Fibroblast of skin of right quadriceps (primary cell): ENCODE data around the gene HYAL2.

Experiments
- DNase-seq: peaks from one replicate; pipeline ENCODE4 v3.0.0-alpha.2; 2013

HYAL2 gene, protein sequence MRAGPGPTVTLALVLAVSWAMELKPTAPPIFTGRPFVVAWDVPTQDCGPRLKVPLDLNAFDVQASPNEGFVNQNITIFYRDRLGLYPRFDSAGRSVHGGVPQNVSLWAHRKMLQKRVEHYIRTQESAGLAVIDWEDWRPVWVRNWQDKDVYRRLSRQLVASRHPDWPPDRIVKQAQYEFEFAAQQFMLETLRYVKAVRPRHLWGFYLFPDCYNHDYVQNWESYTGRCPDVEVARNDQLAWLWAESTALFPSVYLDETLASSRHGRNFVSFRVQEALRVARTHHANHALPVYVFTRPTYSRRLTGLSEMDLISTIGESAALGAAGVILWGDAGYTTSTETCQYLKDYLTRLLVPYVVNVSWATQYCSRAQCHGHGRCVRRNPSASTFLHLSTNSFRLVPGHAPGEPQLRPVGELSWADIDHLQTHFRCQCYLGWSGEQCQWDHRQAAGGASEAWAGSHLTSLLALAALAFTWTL

DNA sequence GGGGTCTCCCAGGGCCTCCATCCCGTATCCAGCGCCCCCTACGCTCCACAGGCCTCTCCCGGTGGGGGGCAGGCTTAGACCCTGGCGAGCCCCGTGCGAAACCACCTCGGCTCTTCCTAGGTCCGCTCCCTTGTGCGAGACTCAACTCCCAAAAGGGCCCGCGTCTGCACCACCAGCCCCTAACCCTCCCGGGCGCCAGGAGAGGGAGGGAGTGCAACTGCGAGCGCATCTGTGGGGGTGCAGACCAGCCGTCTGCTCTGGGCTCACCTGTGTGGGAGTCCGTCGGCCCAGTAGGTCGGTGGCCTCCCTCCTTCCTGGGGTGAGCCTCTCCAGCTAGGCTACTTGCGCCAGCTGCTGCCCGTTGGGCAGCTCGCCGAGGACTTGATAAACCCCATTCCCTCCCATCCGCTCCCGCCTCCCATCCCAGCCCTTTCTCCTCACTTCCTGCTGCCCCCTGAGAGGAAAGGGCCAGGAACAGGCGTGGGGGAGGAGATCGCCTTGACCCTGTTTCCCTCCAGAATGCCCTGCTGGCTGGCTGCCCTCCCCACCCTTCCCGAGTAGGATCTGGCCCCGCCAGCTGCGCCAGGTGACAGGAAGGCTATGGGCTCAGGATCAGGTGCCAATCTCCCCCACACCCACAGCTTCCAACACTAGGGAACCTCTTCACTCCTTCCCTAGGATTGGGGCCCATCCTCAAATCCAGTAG is at the start of gene HYAL2:
TSS of gene HYAL2 (minus strand) at position 360 of the 706 bp plus-strand sequence. CDS start 2,256 bp downstream, outside the sequence.
- no peak for DNase-seq

DNA sequence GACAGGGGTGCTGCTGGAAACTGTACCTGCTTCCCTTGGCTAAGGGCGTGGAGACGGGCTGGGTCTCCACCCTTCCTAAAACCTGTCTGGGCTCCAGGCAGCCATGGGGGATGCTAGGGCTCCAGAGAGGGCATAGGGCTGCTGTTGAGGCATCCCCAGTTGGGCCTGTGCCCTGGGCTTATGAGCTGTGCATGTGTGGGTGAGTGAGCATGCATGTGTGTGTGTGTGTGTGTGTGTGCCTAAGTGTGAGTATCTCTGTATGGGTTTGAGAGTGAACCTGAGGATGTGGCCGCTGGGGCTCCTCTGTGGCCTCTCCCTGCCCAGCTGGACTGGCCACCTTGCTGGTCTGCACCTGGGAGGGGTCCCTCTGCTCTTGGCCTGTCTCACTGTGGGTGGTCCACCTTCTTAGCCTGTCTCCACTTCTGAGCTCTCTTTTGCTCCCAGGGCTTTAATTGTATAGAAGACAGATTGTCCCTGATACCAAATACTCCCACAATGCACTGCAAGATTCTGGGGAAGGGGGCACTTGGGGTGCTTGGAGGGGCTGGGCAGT is 48.7 kb upstream of the HYAL2 start:
- DNase-seq: no peak

DNA sequence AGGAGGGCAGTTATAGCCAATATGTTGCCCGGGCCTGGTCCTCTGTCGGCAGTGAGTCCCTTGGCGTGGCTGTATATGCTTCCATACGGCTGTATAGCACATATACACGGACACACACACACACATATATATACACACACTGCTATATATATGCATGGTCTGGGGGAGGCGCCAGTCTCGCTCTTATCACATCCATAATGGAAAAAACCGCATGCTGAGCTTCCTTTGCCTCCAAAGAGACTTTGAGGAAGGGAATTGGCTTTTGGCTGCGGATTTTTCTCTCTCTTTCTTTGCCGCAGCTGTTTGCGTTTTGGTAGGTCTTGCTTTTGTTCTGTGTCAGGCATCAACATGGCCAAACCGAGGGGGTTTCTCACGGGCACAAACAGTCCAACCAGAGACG is 48.0 kb upstream of the HYAL2 start:
- peak; percentile 51 for DNase-seq

DNA sequence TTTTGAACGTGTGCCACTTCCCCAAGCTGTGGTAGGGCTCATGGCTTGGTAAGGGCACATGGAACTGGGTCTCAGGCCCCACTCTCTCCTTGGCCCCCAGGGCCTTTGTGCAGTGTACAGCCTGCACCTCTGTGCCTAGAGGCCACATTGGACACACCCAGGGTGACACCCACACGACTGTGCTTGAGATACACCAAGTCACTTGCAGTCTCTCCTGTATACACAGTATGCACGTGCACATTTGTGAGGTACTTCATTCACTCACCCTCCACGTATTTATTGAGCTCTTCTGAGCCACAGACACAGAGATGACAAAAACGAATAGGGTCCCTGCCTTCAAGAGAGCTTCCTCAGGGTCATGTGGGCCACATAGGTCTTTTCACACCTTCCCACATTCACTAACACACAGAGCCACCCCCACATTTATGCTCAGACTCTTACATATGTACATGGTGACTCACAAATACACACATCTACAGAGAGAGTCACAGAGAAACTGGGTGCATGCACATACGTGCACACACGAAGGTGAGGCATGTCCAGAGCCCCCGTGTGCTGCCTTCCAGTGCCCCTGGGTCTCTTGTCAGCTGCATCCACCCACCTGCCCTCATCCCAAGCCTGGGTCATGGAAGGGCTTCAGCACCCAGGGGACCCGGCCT is 46.6 kb upstream of the HYAL2 start:
- no peak for DNase-seq

DNA sequence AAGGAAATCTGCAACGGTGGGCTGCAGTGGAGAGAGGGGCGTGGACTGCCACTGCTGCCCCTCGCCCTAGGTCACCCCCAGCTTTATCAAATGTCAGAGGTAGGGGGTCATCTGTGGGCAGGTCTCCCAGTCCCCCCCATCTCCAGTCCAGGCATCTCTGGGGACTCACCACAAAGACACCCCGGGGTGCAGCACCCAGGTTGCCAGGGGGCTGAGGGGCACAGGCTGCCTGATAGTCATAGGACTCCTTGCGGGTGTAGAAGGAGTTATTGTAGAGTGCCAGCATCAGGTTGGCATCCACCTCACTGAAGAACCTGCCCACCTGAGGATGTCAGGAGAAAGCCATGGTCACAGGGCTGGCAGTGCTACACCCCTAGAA is 43.3 kb upstream of the HYAL2 start:
- DNase-seq: no peak

DNA sequence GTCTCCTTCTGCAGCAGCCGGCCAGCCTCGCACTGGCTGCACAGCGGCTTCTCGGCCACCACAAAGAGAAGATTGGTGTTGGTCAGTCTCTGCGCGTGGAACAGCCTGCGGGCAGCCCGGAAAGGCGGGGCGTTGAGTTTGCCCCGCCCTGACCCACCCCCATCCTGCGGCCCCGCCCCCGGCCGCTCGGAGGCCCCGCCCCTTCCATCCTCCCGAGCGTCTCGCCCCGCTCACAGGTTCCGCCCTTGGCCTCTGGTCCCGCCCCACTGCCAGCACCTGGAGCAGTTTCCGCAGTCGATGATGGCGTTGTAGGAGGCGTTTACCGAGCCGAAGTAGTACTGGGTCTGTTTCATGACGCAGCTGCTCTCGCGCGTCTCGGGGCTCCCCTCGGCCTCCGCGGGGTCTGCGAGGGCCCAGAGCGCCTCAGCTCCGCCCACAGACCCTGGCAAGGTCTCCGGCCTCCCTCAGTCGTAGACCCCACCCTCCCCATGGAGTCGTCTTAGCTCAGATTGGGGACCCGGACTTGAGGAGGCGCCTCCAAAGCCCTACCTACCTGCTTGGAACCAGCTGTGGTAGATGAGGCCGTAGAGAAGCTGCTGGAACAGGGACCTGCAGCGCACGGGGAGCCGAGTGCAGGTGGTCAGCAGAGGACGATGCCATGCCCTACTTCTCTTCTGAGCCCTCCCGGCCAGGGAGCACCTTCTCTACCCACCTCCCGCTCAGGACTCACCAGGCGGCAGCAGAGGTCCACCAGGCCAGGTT is 42.7 kb upstream of the HYAL2 start:
- peak; percentile 51 for DNase-seq

DNA sequence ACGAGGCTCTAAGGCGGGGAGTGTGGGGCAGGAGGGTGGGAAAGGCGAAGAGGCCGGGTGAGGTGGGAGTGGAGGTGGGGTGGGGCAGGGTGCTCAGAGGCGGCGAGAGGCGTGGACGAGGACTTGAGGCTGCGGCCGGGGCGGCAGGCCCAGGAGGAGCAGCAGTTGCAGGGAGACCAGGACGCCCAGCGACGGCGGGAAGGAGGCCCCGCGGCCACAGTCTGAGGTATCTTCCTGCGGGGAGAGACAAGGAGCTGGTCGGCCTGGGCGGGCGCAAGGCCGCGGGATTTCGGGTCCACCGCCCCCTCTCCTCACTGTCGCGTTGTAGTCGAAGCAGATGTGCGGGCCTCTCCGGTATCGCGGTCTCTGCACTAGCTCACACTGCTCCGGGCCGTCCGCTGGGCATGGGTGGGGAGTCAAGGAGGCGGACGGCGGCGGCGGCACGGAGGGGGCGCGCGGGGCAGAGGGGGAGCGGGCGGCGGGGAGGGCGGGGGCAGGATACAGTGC is 42.1 kb upstream of the HYAL2 start:
- DNase-seq: no peak

DNA sequence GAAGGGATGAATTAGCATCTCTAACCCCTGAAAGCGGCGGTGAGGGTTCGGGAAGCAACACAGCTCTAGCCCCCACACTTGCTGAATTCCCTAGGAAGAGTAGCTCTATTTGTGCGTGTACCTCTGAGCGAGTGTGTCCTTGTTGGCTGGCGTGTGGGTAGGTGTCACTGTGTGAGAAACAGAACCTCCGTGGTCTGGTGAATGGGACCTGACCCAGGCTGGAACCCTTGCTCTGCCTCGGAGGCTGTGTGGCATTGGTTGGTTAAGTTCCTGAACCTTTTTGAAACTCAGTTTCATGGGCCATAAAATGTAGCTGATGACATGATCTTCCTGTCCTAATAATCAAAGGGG is 37.2 kb upstream of the HYAL2 start:
- no peak for DNase-seq

DNA sequence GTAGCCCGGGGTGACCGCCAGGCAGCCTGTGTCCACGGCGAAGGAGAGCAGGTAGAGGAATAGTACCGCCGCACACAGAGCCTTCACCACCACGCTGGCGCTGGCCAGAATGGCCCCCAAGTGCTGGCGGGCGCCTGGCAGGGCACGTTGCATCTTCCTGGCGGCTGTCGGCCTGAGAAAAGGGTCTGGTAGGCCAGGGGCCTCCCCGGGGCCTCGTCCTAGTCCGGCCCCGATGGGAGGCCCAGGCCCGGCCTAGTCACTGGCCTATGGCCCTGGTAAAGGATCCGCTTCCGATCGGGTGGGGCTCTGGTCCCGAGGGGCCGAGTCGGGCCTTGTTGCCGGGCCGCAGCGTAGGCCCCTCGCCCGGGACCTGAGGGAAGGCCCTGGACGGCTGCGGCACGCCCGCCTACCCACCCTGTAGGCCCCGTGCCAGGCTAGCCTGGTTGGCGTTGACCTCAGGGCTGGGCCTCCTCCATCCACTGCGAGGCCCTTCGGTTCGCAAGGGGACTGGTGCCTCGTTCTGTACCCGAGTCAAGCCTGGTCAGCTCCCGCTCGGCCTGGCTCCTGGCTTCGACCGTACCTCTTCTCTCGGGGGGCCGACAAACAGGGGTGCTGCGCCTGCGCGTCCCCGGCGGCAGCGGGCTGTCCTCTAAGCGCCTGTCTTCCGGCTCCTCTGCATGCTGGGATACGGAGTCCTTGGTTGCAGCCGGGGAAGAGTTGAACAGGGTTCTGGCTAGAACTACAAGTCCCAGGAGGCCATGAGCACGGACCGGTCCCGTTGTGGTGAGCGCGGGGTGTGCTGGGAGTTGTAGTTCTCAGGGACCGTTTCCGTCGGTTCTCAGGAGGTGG is 36.6 kb upstream of the HYAL2 start, which contains the start of gene TMEM115:
TSS of gene TMEM115 (minus strand) at position 611 of the 849 bp plus-strand sequence. CDS start at position 153, 458 bp downstream.
- peak; percentile 98 for DNase-seq

DNA sequence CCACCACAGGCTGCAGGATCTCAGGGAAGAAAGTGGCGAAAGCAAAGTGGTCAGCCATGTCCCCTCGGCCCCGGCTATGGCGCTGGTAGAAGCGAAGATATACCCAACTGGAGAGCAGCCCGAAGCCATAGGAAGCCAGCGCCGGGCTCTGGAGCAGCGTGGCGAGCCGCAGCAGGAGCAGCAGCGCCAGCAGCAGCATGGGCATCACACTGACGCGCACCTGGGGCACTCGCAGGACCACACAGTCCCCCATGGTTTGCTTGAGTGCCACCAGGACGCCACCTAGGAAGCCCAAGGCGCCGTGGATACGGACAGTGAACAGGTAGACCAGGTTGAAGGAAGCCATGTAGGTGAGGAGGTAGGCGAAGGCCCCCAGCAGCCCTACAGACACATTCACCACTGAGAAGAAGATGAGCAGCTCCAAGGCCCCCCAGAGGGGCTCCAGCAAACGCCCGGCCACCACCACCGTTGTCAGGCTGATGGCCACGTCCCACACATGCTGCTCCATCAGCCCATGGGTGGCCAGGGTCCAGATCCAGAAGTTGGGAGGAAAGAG is 35.9 kb upstream of the HYAL2 start:
- no peak for DNase-seq

DNA sequence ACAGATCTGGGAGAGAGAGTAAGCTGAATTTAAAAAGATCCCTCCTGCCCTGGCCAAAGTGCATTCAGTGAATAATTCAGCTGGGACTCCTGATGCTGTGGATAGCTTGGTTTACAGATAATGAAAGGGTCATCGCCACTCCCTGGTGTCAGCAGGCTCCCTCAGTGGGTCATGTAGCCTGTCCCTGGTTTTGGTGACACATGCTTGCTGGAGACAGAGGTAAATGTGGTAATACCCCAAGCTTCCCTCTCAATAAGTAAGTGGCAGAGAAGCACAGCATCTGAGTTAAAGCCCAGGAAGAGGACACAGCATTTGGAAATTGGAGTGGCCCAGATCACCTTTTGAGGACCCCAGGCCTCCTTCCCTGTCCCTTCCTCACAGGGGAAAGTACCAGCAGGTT is 34.9 kb upstream of the HYAL2 start:
- no peak for DNase-seq

DNA sequence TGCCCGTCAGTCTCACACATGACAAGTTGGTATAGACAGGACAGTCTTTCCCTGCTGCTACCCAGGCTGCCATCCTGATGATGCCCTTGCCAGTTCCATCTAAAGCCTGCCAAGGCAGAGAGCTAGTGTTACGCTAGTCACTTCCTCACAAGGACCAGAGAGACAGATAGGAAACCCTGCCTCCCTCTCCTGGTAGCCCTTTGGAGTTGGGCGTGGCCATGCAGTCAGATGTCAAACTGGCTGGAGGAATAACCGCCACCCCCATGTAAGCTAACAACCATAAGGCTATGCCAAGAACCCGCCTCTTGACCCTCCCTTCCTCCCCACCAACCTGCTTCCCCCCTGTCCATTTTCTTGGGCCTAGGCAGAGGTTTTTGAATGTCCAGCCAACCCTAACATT is 34.0 kb upstream of the HYAL2 start:
- DNase-seq: no peak

DNA sequence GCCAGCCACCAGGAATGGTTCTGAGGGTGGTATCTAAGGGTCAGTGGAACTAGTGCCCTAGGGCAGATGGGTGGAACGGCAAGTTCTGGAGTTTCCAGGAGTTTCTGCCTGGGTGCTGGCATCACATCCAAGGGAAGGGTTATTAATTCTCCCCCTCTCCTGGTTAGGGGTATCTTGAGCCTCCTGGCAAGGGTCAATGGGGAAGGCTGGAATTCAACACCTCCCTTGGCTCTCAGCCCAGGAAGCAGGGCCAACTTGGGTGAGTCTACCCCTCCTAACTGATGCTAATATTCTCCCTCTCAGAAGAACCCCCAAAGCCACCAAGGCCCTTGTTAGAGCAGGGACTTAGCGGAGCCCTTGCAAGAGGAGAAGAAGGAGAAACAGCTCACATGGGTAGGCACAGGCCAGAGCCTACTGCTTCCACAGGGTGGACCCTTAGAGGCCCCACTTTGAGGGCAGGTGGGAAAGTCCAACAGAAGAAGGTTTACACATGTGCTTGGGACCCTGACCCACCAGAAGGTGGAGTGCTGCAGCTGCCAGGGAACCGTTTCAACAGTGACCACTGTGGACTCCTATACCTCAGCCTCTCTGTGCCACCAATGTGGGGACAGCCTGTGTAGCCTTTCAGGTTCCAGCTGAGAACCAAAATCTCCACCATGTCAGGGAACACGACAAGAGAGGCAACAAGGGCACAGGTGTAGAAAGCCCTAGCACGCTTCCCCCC is 33.4 kb upstream of the HYAL2 start:
- no peak for DNase-seq

DNA sequence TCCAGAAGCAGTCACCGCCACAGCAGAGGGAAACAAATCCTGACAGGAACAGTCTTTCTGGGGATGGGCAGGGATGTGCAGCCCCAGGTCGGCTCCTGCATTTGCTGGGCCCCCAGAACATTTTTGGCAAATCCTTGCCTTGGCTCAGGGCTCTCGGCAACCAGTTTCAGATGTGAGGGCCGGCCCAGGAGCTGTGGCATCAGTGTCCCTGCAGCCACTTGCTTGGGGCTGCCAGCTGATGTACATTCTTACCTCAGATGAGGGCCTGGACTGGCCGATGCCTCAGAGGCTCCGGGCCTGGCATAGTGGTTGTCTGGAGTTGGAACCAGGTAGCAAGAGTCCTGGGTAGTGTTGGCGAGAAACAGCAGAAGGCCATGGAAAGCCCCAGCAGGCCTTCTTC is 32.3 kb upstream of the HYAL2 start:
- DNase-seq: no peak

DNA sequence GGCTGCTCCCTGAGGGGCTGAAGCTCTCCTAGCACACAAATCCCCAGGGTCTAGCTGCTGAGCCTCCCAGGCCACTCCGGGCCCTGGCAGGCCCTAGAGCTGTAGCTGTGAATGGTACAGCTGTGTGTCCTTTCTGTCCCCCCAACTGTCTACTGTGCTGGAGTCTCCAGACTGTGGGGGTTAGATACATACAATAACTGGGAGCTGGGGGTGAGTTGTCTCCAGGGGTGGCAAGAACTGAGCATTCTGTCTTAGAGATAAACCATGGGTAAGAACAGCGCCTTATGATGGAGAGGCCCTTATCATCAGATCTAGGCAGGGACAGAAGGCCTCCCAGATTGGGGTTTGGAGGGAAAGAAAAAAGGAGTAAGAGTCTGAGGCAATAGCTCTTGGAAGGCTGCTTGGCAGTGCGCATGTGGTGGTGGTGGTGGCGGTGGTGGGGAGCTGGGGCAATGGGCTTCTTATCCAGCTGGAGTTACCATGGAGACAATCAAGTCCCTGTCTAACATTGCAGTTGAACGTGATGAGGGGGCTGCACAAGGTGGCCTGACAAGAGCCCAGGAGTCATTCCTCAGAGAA is 31.7 kb upstream of the HYAL2 start:
- DNase-seq: no peak

DNA sequence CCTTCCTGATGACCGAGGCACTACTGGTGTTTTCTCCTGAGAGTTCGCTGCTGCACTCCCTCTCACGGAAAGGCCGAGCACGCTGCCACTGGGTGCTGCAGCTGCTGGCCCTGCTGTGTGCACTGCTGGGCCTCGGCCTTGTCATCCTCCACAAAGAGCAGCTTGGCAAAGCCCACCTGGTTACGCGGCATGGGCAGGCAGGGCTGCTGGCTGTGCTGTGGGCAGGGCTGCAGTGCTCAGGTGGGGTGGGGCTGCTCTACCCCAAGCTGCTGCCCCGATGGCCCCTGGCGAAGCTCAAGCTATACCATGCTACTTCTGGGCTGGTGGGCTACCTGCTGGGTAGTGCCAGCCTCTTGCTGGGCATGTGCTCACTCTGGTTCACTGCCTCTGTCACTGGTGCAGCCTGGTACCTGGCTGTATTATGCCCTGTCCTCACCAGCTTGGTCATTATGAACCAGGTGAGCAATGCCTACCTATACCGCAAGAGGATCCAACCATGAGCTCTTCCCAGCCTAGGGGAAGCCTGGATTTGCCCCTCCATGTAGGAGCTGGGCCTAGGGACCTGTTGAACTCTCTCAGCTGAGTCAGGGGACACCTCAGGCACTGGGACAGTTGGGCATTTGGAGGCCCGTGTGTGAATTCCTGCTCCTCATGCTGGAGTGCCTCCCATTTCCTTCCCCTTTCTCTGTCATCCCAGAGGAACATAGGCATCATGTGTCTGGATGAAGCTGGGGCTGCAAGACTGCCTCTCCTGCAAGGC is 30.9 kb upstream of the HYAL2 start:
- no peak for DNase-seq

DNA sequence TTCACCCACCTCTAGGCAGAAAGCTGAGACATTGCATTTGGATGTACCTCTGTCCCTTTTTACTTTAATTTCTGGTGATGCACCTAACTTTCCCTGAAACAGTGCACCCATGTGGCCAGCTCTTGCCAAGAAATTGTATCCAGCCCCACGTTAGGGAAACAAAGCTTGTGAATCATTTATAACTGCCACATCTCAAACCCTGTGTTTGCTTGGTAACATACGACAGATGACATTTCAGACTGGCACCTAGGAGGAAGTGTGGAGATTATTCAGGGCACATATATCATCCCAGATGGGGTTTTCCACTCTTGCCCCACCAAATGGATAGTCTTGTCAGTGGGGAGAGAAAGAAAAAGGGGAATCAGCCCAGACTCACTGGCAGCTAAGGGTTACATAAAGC is 30.2 kb upstream of the HYAL2 start:
- DNase-seq: peak; percentile 29

DNA sequence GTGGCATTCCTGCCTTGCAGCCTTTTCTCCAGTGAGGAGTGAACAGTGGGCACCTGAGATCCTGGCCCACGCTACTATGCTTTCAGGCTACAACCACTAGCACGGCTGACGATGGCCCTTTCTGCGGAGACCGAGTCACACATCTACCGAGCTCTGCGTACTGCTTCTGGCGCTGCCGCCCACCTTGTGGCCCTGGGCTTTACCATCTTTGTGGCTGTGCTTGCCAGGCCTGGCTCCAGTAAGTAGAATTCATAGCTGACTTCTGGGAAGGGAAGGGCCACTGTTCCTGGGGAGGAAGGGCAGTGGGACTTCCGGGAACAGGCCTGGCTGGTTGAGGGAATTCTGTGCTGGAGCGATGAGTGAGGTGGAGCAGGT is 28.8 kb upstream of the HYAL2 start:
- no peak for DNase-seq
